ENCODE results near the gene GZMA.
"Not testable (repeated sequence)": the region's sequence is repeated elsewhere in the genome, so short reads cannot be mapped to it uniquely, and the experiment has no call there.

GZMA gene

DNA sequence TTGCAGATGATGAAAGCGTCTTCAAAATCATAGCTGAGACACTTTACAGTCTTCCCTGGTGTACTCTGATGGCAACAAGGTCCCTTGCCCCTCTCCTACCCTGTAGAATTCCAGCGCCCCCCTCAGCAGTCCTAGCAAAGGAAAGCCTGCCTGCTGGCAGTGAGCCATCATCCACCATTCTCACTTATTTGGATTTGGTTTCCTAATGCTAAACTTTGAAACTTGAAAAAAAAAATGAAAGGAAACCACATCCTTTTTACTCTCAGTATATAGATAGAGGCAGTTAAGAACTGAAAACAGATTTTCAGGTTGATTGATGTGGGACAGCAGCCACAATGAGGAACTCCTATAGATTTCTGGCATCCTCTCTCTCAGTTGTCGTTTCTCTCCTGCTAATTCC is at the start of gene GZMA:
Gene GZMA, plus strand, starts transcription at position 299 of the 400 bp plus-strand sequence. Its CDS starts 37 bp downstream, at position 336.
- no peak for DNase-seq

DNA sequence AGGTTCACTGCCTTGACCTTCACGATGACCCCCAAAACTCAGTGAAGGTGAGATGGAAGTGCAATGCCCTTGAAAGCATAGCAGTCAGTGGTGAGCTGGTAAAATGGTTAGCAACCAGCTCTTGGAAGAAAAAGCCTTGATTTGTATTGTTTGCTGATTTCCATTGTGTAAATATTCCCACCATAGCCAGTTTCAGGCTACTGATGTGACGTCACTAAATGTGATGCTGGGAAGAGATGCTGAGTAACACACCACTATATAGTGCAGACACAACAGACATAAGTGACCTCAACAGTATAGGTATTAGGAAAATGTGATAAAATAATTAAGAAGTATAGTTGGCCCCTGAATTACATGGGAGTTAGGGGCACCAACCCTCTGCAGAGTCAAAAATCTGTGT is 47.3 kb upstream of the GZMA start:
- no peak for DNase-seq

DNA sequence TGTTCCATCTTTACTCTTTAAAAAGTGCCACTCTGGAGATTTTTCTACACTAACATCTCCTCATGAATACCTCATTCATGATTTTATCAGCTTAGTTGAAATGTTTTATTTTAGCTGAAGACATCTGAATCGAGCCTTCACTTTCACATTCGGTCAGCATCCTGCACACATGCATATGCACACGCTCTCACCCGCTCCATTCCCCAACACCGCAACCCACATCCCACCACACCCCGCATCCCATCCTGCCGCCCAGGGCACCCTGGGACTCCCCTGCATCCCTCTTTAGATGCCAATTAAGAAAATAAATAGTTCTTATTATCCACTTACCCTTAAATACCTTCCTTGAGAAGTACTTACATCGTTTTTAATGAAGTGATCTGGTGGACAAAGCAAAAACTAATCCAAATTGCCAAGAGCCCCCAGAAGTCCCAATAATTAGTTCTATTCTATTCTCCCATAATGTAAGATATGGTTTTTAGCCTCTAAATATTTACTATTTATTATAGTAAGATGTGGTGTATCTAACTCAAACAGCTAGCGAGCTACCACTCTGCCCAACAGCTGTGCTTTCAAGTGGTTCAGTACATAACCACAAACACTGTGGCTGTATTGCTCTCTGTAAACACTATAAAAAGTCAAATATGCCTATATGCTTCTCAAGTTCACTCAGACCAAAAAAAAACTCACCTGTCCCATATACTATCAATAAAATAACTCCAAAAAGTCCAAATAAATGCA is 40.2 kb upstream of the GZMA start:
- DNase-seq = no peak

DNA sequence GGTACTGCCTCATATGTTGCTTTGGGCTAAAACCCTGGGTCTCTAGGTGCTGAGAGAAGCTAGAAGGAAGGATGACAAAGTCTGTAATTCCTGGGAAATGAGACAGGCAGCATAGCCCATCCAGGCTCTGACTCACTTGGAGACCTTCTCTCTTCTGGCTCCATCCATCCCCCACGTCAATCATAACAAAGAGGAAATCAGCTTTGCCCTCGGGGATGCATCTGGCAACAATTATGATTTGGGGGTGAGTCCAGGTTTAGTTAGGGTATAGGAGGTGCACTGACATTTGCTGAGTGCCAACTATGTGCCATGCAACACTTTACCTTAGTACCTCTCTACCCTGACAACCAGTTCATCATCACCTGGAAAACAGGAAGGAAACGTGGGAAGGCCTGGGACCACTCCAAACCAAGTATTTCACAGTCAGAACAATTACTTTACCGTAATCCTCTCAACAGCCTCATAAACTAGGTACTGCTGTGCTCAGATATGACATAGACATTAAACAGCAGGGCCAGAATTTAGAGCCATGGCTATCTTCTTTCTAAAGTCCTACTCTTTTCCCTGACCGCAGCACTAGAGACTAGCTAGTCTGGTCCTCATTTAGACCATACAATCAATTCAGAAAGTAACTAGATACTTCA is 39.1 kb upstream of the GZMA start:
- DNase-seq = no peak

DNA sequence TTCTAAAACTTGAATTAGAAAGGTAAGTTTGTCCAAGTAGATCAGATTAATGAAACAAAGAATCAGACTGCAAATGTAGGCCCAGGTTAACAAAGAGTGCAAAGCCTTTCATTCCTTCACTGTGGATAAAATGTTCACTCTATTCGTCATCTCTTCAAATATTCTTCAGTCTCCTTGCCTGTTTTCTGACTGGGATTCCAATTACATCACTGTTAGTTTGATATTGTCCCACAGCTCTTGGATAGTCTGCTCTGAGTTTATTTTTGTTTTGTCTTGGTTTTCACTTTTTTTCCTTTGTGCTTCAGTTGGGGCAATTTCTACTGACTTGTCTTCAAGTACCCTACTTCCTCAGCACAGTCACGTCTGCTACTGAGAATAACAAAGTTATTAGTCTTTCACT is 38.5 kb upstream of the GZMA start:
- DNase-seq = no peak

DNA sequence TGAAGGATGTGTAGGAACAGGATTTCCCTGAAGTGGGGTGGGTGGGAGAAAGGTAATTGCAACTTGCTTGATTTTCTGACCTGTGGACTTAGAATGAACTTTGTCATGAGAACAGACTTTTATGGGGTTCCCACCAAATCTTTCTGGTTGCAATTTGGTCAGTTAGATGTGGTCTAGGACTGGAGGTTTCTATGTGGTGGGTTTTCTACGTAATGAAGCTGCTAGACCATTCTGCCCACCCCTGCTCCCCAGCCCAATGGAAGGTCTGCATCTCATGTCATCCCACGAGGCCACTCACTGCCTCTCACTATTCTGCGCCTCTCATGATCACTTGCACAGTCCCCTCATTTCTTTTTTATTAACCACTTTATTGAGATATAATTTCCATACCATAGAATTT is 37.9 kb upstream of the GZMA start:
- no peak for DNase-seq

DNA sequence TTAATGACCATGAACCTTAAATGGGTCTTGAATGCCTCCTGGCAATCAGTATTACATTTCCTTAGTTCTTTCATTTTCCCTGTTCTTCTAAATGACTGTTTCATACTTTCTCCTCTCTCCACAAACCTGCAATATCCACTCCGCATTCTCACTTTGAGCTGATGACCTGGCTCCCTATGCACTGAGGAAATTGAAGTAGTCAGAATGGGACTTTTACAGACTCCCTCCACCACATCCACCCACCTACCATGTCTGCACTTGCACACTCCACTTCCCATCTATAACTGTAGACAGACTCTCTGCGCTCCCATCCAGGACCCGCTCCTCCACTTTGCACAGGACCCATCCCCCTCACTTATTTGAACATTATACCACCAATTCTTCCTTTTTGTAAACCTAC is 36.2 kb upstream of the GZMA start:
- no peak for DNase-seq

DNA sequence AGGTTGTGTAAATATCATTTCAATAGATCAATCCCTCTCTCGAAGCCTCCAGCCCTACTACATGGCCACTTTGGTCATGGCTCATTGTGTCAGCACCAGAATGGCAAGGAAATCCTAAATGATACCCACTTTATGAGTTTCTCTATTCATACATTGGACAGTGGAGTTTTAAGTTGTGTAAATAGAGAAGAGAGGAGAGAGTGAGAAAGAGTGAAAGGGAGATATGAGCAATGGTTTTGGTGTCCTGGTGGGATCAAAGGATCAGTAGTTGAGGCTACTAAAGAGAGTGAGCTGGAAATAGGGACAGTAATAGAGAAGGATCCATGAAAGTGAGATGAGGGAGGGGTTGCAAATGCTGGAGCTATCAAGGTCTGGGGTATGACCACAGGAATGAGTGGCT is 31.5 kb upstream of the GZMA start:
- DNase-seq = no peak

DNA sequence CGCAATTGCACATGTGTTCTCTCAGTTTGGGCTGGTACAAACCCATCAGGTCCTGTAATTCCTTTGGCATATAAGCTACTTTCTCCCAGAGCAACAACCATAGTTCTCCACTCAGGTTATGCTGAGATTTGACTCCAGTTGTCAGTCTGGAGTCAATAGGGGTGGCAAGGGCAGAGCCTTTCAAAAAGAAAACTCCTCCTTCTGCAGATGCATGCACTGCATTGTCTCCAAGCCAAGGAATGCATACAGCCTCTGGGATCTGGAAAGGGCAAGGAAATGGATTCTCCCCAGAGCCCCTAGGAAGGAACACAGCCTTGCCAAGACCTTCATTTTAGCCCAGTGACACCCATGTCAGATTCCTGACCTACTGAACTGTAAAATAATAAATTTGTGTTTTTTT is 31.0 kb upstream of the GZMA start:
- no peak for DNase-seq

DNA sequence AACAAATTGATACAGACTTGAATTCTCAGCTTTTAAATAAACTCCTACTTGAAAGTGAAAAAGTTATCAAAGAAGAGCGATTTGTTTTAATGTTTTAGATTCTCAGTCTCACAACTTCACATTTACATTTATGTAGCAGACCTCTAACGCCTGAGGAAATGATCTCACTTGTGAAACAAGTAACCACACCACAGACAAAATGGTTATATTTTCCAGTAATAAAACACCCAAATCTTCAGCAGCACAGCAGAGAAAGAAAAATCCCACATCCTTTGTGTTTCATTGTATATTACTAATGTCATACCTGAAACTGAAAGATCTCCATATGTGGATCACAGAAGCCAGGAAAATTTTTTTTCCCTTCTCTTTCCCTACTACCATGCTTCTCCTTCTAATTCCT is 29.8 kb upstream of the GZMA start:
- no peak for DNase-seq

DNA sequence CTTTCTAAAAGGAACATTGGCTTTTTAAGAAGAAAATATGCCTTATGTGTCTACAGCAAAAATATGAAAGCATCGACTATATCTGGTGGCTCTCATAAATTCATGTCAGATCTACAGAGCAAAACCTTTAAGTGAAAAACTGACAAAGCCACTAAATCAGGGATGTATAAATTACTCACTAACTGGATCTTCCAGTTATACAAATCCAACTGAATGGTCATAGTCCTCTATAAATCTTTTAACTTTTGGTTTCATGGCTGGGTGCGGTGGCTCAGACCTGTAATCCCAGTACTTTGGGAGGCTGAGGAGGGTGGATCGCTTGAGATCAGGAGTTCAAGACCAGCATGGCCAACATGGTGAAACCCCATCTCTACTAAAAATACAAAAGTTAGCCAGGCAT is 29.2 kb upstream of the GZMA start:
- DNase-seq = no peak

DNA sequence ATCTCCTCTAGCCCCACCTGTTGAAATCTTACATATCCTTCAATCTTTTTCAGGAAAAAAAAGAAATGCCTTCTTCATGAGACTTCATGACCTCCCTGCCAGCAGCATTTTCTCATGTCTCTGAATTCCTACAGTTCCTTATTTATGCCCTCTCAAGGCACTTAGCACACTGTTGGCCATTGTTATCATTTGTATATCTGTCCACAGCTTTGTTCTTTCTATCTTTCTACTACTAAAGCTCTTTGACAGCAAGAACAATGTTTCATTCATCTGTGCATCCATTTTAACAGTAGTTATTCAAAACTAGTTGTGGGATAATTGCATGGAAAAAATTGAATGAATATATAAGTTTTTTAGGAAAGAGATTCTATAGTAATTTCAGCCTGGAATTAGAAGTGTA is 20.9 kb upstream of the GZMA start:
- no peak for DNase-seq

DNA sequence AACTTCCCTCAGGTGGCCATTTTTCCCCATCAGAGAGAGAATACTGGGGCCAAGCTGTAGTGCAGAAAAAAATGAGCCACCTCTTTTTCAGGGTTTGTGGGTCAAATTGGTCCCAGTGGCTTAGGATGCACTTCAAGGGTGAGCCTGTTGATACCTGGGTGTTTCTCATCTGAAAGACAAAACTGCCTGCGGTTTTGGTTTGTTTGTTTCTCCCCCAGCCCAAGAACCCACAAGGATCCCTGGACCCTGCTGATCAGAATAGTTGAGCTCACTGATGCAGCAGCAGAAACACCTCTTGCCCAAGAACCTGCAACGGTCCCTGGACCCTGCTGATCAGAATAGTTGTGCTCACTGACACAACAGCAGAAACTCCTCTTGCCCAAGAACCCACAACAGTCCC is 13.1 kb upstream of the GZMA start:
- DNase-seq = not testable (repeated sequence)

DNA sequence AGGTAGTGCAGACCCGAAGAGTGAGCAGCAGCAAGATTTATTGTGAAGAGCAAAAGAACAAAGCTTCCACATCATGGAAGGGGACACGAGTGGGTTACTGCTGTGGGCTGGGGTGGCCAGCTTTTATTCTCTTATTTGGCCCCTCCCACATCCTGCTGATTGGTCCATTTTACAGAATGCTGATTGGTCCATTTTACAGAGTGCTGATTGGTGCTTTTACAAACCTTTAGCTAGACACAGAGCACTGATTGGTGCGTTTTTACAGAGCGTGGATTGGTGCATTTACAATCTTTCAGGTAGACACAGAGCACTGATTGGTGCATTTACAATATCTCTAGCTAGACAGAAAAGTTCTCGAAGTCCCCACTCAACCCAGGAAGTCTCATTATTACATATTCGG is 11.4 kb upstream of the GZMA start:
- not testable (repeated sequence) for DNase-seq

DNA sequence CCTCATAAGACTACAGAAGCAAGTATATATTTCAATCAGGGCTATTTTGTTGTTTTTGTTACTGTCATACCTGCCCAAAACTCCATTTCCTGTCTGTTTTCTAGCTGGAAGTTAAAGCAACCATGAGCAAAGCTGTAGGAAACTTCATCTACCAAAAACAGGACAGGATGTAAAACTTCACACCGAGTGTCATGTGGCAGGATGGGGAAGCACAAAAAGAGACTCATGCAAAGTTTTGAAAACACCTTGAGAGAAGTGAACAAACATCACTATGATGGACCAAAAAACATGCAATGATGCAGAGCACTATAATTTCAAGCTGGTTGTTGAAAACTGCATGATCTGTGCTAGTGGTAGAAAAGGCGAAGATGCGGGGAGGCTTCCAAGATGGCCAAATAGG is 6.3 kb upstream of the GZMA start:
- DNase-seq = no peak

DNA sequence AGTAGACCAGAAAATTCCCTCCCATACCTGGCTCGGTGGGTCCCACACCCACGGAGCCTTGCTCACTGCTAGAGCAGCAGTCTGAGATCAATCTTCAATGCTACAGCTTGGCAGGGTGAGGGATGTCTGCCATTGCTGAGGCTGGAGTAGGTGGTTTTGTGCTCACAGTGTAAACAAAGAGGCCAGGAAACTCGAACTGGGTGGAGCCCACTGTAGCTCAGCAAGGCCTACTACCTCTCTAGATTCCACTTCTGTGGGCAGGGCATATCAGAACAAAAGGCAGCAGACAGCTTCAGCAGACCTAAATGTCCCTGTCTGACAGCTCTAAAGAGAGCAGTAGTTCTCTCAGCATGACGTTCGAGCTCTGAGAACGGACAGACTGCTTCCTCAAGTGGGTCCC is 5.6 kb upstream of the GZMA start:
- no peak for DNase-seq

DNA sequence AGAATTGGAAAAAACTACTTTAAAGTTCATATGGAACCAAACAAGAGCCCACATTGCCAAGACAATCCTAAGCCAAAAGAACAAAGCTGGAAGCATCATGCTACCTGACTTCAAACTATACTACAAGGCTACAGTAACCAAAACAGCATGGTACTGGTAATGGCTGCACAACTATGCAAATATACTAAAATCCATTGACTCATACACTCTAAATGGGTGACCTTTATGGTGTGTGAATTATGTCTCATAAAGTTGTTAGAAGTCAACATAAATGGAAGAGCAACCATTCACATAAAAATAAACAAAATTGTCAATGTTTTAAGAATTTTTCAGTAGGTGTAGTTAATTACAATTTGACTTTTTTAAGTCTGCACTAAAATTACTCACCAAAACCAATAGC is 1.3 kb upstream of the GZMA start:
- not testable (repeated sequence) for DNase-seq

DNA sequence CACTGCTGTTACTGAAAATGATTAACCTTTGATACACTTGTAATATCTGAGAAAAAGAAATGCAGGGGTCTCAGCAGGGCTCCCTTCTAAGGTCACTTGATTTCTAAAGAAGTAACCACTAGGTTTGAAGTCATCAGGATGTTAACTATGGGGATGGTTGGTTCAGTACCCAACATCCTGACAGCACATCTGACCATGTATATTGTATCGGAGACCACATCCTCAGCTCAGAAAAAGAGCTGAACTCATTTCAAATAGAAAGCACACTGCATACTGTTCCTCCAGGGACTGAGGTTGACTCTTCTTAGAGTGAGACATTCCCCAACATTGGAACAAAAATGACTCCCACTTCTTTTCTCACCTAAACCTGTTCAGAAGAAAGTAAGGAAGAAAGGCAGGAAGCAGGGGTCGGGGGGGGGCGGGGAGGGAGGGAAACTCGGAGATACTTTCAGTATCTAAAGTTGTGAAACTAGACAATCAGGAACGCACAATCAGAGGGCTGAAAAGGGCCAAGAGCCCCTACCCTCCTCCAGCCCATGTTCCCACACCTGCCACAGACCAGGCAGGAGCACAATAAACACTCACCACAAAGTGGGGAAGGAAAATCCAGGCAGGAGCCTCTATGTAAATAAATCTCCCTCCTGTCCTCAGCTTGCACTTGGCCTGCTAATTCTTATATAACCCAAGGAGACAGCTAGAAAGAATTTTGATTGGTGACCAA is 730 bp upstream of the GZMA start:
- no peak for DNase-seq

DNA sequence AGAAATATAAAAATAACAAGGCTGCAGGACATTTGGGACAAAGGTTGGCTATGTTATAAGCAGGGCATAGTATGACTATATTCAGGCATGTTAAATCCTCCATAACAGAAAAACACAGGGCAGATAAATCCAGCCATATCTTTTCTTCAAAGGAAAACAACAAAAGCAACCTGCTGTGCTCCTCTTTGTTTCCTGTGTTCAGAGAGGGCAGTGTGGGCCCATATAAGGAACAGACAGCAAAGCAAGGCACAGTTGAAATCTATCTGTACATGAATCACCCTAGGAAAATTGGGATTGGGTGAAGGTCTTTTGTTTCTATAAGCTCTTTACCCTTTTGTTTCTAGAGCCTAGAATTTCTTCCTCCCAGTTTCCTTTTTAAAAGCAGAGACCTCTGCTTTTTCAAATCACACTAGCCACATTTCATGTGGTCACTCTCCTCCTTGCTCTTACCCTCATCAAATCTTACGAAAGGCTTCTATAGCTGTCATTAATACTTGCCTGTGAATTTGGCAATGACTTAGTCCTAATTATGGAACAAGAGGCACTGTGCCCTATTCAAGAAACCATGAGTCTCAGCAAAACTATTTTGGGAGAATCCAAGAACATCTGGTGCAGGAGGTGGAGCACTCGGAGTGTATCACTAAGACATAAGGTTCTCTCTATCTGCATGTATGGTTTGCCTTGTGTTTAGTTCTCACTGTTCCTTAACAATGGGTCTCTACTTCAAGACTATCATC is 1.8 kb downstream of the GZMA start:
- DNase-seq = no peak

DNA sequence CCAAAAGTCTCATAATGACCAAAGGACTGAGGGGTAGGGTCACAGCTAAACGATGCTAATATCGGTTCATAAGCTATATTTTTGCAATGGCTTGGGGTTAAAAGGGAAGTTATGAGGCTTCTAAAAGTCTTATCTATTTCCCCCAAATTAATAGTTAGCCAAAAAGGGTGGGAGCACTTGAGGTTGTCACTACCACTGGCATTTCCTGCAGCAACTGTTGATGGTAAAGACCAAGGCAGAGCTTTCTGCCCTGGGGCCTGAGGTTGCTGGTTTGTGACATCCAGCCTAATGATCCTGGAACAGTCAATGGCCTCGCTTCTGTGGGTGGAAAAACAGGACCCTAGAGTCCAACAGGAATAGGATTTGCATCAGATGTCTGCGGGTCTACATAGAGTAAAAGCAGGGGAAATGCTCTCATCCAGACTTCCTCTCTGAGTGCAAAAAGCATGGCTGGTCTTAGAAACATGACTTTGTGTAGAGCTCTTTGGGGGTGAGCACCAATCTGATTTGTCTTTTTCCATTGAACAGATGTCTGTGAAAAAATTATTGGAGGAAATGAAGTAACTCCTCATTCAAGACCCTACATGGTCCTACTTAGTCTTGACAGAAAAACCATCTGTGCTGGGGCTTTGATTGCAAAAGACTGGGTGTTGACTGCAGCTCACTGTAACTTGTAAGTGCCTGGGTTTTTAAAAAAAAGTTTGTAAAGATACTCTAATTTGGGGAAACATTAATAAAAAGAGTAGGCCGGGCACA is 2.7 kb downstream of the GZMA start:
- DNase-seq = no peak

DNA sequence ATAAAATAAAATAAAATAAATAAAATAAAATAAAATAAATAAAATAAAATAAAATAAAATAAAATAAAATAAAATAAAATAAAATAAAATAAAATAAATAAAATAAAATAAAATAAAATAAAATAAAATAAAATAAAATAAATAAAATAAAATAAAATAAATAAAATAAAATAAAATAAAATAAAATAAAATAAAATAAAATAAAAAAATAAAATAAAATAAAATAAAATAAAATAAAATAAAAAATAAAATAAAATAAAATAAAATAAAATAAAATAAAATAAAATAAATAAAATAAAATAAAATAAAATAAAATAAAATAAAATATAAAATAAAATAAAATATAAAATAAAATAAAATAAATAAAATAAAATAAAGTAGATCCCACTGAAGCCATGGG is 3.5 kb downstream of the GZMA start:
- not testable (repeated sequence) for DNase-seq

DNA sequence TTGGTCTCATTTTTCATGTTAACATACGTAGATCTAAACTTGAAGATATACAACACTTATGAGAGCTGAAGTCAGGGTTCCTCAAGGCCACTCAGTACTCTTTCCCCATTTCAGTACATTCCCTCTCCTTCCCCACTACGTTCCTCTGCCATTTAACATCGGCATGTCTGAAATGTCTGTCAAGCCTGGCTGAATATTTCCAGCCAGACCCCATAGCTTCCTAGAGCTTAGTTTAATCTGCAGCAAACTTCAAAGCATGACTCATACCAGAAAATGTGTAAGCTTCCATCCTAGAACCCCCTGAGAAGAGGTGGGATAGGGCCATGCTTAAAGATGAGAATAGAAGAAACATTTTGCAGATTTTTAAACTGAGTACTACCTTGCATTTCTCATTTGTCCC is 6.2 kb downstream of the GZMA start:
- no peak for DNase-seq

DNA sequence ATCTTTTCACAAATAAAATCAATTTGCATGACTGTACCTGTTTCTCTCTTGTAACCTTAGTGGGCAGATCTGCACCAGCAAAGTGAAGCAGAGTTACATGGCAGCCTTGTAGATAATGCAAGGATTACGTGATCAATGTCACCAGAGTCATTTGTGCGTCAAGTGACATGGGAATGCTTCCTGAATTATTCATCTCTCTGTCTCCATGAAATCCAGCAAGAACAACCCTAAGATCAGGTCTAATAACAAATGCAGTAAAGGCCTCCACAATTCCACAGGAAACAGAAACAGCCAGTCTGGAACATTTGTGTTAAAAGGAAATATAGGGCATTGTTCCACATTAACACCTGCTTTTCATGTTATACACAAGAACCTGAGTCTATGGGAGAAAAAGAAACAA is 7.8 kb downstream of the GZMA start:
- no peak for DNase-seq

Data from NCI-H524 (cell line).